GM19193 (cell line): ENCODE data around the gene FAM193A.
A peak's percentile ranks its signal among the peaks of the same experiment; 100 is the strongest.

Source experiments
- POLR2A ChIP-seq: IDR thresholded peaks from 4 replicates; pipeline ENCODE4 v1.6.1; 2011; ENCODE audit not compliant: insufficient read depth, insufficient read length; ENCODE audit errors: extremely low read depth

Gene FAM193A, protein sequence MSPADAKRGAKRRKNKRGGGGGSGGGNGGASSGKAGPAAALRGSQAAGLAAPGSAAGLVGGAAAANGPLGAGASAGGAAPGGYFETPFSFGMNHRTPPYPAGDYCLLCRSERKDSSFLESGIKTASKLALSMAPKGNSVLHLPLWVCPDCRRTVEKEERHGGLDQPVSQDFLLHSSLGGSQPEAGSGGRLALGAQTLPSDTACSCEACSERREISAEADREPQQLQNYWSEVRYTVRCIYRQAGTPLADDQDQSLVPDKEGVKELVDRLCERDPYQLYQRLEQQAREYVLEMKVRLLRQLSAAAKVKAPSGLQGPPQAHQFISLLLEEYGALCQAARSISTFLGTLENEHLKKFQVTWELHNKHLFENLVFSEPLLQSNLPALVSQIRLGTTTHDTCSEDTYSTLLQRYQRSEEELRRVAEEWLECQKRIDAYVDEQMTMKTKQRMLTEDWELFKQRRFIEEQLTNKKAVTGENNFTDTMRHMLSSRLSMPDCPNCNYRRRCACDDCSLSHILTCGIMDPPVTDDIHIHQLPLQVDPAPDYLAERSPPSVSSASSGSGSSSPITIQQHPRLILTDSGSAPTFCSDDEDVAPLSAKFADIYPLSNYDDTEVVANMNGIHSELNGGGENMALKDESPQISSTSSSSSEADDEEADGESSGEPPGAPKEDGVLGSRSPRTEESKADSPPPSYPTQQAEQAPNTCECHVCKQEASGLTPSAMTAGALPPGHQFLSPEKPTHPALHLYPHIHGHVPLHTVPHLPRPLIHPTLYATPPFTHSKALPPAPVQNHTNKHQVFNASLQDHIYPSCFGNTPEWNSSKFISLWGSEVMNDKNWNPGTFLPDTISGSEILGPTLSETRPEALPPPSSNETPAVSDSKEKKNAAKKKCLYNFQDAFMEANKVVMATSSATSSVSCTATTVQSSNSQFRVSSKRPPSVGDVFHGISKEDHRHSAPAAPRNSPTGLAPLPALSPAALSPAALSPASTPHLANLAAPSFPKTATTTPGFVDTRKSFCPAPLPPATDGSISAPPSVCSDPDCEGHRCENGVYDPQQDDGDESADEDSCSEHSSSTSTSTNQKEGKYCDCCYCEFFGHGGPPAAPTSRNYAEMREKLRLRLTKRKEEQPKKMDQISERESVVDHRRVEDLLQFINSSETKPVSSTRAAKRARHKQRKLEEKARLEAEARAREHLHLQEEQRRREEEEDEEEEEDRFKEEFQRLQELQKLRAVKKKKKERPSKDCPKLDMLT (N-terminal part only)

DNA sequence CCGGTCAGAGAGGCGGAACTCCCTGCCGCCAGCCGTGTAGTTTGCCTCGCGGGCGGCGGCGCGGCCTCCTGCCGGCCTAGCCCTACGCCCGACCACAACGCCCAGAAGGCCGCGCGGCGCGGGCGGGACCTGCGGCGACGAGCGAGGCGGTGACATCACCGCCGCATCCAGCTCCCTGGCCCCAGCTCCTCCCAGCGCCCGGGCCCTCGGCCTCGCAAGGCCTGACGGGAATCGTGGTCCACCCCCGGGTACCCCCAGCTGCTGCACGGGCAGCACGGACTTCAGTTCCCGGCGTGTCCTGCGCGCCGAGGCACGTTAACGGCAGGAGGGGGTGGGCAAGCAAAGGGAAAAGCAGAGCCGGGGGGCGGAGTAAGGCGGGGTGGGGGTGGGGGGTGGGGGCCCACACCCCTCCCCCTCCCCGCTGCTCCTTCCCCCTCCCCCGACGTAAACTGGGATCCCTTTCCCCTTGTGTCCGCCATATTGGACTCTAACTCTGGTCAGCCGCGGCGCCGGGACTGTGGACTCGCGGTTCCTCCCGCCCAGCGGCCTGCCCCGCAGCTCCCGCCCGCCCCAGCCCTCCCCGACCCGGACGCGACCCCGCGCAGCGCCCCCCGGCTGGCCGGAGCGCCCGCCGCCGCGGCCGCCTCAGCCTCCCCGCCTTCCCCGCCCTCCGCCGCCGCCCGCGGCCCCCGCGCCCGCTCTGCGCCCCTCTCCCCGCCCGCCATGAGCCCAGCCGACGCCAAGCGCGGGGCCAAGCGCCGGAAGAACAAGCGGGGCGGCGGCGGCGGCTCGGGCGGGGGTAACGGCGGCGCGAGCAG lies at the start of gene FAM193A:
TSS of gene FAM193A (plus strand) at position 455 of the 818 bp plus-strand sequence. CDS start at position 724, 269 bp downstream.
- TF ChIP-seq POLR2A = peak; percentile 57

DNA sequence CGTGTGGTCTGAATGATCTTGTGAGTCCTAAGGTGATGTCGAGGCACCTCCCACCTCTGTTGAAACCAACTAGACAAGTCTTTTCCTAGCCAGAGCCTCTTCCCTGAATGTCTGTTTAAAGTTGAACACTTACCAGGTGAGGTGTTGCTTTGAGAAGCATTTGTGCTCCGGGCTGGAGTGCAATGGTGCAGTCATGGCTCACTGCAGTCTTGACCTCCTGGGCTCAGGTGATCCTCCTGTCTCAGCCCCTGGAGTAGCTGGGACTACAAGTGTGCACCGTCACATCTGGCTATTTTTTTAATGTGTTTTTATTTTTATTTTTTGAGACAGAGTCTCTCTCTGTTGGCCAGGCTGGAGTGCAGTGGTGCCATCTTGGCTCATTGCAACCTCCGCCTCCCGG lies 49.5 kb upstream of the FAM193A start:
- TF ChIP-seq POLR2A = no peak

DNA sequence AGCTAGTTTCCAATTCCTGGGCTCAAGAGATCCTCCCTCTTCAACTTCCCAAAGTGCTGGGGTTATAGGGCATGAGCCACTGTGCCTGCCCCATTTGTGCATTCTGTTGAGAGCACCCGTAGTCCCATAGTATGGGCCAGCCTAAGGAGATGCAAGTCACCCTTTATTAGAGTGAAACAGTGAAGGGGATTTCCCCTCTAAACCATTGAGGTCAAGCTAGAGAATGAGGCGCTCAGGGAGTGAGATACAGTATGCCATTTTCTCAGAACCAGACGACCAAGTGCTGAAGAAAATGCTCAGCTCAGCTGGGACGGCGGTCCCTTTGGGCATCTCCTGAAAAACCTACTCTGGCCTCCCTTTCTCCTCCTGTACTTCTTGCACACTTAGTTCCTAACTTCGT lies 48.8 kb upstream of the FAM193A start:
- TF ChIP-seq POLR2A = no peak

DNA sequence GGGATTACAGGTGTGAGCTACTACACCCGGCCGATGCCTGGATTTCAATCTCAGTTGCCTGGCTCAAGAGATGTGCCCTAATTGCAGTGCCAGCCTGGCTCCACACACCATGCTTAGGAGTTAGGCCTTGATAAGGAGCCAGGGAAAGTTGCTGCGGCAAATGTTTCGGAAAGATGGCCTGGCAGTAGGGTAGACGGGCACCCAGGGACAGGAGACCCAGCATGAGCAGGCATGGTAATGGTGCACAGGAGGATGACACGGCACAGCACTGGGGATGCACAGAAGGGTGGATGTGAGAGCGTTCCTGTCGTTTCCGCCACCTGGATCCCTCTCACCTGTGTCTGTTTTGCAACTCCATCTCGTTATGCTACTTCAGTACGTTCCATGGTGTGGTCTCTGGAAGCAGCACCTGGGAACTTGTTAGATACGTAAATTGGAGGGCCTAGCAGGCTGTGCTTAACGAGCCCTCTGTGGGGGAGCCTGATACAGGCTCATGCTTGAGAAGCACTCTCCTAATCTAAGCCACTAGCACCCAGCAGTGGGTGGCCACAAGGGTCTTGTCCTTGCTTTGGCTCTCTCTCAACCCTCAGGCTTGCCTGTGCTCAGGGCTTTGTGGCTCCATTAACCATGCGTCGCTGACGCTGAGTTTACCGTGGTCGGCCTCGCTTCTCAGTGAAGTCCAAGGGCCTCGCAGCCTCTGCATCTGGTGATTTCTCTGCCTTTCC lies 47.2 kb upstream of the FAM193A start:
- no peak for TF ChIP-seq POLR2A

DNA sequence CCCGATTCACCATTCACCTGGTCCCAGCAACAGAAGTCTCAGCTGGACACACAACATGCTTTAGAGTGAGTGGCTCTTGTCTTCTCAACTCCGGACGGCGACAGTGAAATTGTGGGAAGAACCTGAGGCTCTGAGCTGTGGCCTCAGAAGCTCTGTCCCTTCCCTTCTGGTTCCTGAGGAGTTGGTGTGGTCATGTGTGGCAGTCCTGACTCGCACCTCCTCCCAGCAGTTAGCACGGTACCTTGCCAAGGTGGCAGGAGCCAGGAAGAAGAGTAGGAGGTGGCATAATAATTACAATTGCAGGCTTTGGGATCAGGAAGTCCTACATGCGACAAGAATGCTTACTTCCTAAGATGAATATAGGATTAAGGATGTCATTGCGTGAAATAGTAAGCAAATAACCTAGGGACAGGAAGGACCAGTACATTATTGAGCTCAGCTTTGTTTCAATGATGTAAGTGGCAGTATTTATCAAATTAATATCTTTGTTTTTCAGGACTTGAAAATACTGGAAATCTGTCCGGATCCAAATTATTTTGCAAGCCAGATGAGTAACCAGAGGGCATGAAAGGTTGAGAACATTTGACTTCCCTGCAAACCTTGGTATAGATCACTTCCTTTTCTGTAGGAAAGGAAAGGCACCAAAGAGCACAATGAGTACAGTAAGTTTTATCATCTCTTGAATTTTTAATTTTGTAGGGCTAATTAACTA lies 46.5 kb upstream of the FAM193A start:
- no peak for TF ChIP-seq POLR2A

DNA sequence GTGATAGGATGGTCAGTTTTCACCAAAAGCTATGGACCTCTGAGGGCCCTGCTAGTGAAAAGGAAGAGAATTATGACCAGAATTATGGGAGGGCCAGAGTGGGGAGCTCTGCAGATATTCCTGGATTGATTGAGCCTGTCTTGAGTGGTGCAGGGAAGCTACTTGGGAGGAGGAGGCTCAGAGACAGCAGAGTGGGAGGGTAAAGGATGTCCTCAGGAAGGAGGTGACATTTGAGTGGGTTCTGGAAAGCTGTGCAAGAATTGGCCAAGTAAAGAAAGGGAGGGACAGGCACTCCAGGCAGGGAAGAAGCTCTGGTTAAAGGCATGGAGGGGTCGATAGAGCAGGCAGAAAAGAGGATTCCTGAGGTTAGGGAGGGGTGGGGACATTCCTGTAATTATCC lies 43.5 kb upstream of the FAM193A start:
- no peak for TF ChIP-seq POLR2A

DNA sequence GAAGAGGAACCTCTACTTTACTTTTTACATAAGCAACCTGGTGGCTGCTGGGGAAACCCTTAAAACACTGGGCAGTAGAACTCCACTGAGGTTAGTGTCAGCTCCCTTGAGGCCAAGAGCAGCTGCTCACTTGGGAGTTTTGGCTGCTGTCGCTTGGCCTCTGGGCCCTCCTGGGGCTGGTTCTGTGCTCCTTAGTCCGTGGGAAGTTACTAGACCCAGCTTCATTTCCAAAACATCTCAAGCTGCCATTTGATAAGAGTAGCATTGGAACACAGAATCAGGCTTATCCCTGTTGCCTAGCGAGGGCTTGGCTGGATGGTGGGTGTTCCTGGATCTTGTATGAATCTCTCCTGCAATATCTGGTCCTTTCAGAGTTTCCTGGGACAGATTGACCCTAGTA lies 41.5 kb upstream of the FAM193A start:
- TF ChIP-seq POLR2A = no peak

DNA sequence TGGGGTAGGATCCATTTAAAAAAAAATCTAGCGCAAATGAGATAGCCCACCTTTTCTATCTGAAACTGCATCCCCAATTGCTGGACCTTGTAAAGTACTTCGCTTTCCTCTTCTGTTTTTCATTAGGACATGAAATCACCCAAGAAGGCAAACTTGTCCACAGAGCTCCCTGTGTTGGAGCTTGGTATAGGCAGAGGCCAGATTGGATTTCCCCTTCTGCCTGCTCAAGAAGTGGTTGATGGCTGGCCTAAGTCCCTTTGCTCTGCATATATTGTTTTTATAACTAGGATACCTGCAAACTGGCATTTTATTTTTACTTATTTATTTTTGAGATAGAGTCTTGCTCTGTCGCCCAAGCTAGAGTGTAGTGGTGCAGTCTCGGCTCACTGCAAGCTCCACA lies 39.1 kb upstream of the FAM193A start:
- TF ChIP-seq POLR2A = no peak

DNA sequence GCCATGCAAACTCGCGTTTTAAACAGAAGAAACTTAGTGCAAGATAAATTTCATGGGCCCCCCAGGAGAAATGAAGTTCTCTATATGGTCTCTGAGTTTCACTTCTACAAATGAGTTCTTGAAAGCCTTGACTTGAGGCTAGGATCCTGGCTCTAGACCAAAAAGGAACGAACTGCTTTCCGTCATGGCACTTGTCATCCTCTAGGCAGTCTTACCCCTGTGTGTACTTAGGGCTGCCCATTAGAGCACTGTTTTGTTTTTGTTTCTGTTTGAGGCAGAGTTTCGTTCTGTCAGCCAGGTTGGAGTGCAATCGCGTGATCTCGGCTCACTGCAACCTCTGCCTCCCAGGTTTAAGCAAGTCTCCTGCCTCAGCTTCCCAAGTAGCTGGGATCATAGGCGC lies 38.5 kb upstream of the FAM193A start:
- no peak for TF ChIP-seq POLR2A

DNA sequence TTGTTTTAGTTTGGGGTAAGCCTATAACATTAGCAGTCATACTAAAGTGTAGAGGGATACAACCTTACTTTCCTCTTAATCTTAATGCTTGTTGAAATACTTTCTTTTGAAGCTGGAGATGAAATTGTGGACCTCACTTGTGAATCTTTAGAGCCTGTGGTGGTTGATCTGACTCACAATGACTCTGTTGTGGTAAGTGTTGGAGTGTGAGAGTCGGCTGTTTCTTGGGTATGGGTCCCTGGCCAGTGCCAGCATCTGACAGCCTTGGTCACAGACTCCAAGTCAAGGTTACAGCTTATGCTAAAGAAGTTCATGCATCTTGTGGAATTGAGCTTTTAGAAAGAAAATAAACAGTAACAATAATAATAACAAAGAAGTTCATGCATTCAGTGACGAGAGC lies 35.9 kb upstream of the FAM193A start:
- TF ChIP-seq POLR2A = no peak

DNA sequence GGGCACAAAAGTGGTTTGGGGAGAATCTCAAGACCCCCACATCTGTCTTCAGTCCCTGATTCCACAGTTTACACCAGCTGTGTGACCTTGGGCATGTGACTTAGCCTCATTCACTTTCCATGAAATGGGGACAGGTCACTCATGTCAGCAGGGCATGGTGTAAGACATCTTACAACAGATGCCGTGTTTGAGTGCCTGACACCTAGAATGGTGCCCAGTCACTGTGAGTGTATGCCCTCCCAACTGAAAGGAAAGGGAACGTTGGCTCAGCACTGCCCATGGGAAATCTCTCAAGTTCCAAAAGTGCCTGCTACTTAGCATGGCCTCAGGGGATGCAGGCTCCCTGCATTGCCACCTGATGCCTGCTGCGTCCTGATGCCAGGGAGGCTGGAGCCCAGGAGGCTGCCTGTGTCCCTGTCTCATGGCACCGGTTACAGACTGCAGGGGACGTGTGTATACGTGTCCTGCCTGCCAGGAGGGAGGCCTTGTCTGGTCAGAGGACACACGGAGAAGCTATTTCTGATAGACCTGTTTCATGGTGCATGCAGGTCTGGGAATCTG lies 35.3 kb upstream of the FAM193A start:
- no peak for TF ChIP-seq POLR2A

DNA sequence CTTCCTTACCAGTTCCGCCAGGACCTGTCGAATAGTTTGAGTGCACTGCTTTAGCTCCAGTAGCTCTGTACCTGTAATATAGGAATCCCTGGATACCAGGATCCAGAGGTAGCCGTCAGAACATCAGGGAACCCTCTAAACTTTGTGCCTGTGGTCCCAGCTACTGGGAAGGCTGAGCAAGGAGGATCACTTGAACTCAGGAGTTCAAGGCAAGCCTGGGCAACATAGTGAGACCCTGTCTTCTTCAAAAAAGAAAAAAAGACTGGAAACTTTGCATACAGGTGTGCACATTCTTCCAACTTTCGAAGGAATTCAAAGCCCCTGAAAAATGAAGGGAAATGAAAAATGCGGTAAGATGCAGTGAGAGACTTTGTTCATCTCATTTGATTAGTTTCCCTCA lies 32.6 kb upstream of the FAM193A start:
- TF ChIP-seq POLR2A = no peak

DNA sequence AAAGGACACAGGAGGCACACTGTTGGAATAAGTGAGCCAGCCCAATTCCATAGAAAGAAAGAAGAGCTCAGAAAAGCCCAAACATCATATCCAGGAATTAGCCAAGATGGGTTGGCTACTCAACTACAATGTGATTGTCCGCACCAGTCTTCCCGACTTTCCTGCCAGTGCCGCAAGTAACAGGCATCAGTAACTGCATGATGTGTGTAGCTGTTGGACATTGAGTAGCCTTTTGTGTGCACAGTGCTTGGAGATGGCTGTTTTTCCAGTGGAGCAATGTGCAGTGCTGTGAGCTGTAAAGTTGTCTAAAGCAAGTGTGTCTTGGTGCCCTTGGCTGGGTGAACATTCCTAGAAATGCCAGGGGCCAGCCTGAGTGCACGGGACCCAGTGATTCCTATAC lies 29.2 kb upstream of the FAM193A start:
- no peak for TF ChIP-seq POLR2A
